MM.1S (cell line): ENCODE results near the gene AADAT.

Experiments
- EZH2phosphoT487 ChIP-seq: fragments of 300-600 bp; sonication (generic); IDR thresholded peaks from 2 replicates; pipeline ENCODE4 v1.6.1; 2018; ENCODE audit warnings: antibody characterized with exemption, low read length
- TF ChIP-seq, protein P1 (sequence below): fragments of 300-600 bp; sonication (generic); IDR thresholded peaks from 2 replicates; pipeline ENCODE4 v1.5.1; 2016; ENCODE audit warnings: antibody characterized with exemption, low read length, mixed read lengths

DNA sequence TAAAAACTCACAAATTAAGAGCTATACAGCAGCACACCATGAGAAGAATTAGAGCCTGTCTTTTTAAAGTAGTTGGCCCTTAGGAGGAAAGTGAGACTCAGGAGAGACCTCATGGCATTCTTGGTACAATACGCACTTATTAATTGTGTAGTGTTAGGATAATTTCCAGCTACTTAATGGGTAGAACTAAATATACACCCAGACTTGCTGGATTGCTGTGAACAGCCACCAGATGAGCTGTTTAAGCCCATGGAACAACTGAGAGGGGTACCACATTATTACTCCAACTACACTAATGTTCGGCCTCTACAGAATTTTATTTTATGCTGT, 77.2 kb downstream of the AADAT start:
- TF ChIP-seq, protein P1, sequence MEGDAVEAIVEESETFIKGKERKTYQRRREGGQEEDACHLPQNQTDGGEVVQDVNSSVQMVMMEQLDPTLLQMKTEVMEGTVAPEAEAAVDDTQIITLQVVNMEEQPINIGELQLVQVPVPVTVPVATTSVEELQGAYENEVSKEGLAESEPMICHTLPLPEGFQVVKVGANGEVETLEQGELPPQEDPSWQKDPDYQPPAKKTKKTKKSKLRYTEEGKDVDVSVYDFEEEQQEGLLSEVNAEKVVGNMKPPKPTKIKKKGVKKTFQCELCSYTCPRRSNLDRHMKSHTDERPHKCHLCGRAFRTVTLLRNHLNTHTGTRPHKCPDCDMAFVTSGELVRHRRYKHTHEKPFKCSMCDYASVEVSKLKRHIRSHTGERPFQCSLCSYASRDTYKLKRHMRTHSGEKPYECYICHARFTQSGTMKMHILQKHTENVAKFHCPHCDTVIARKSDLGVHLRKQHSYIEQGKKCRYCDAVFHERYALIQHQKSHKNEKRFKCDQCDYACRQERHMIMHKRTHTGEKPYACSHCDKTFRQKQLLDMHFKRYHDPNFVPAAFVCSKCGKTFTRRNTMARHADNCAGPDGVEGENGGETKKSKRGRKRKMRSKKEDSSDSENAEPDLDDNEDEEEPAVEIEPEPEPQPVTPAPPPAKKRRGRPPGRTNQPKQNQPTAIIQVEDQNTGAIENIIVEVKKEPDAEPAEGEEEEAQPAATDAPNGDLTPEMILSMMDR: no peak
- no peak for TF ChIP-seq EZH2phosphoT487
